Spleen (tissue), 7 donors: Measurements from ENCODE around the gene NXN.
"Not testable (repeated sequence)": the region's sequence is repeated elsewhere in the genome, so short reads cannot be mapped to it uniquely, and the experiment has no call there.

Source experiments
- POLR2A ChIP-seq, 3 donors: fragments of 450-650 bp; IDR thresholded peaks; one replicate each; pipeline ENCODE4 v1.5.1; 2017; ENCODE audit warnings: antibody characterized with exemption in 3 of 3, mild to moderate bottlenecking in 1 of 3
- POLR2AphosphoS5 ChIP-seq, 3 donors: sonication (generic); formaldehyde crosslinking; IDR thresholded peaks; one replicate each; pipeline ENCODE4 v1.5.1; 2017; ENCODE audit warnings: antibody characterized with exemption in 3 of 3
- TF ChIP-seq, protein P1 (sequence below), 11 experiments: fragments of 200-600 bp in 7 of 11; fragments of 450-650 bp in 4 of 11; sonication (generic) in 4 of 11; IDR thresholded peaks in 8 of 11; conservative IDR thresholded peaks in 3 of 11; 1 replicate in 7 of 11; 2 replicates in 4 of 11; pipeline versions ENCODE4 v1.4.0 to v1.8.0; 2016 to 2021; ENCODE audit warnings: antibody characterized with exemption in 11 of 11, inconsistent platforms in 4 of 11, mild to moderate bottlenecking in 1 of 11
- donor health status: DM: no; HTN: no; CAD: no; lungs with moderate emphysema.
- donor health status: DM: no; HTN: no; CAD: no.
- donor health status: DM: no; HTN: no; CAD: no.

DNA sequence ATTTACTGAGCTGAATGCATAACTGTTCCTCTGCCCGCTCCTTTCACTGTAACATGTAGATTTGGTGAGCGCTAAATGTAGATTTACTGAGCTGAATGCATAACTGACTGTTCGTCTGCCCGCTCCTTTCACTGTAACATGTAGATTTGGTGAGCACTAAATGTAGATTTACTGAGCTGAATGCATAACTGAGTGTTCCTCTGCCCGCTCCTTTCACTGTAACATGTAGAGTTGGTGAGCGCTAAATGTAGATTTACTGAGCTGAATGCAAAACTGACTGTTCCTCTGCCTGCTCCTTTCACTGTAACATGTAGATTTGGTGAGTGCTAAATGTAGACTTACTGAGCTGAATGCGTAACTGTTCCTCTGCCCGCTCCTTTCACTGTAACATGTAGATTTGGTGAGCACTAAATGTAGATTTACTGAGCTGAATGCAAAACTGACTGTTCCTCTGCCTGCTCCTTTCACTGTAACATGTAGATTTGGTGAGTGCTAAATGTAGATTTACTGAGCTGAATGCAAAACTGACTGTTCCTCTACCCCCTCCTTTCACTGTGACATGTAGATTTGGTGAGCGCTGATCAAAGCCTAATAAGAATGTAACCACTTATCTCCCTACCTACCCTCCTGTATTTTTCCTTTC lies 224.1 kb downstream of the NXN start:
- TF ChIP-seq, protein P1, sequence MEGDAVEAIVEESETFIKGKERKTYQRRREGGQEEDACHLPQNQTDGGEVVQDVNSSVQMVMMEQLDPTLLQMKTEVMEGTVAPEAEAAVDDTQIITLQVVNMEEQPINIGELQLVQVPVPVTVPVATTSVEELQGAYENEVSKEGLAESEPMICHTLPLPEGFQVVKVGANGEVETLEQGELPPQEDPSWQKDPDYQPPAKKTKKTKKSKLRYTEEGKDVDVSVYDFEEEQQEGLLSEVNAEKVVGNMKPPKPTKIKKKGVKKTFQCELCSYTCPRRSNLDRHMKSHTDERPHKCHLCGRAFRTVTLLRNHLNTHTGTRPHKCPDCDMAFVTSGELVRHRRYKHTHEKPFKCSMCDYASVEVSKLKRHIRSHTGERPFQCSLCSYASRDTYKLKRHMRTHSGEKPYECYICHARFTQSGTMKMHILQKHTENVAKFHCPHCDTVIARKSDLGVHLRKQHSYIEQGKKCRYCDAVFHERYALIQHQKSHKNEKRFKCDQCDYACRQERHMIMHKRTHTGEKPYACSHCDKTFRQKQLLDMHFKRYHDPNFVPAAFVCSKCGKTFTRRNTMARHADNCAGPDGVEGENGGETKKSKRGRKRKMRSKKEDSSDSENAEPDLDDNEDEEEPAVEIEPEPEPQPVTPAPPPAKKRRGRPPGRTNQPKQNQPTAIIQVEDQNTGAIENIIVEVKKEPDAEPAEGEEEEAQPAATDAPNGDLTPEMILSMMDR (IDR thresholded peaks at IDR 0.05 in 8 of 11, conservative IDR thresholded peaks at IDR 0.05 in 3 of 11): not testable (repeated sequence)
- not testable (repeated sequence) for TF ChIP-seq POLR2A, POLR2AphosphoS5 (IDR thresholded peaks at IDR 0.05)
